Measurements from ENCODE around the gene CMPK2. TPM values are rescaled to one million over a fixed set of nuclear protein-coding genes. Genes with fewer than 3 reads are reported as not detected.

Gene CMPK2
- total and polyA plus RNA-seq, 9 of the 15 experiments (the other 6 are each of a cell fraction or from before 2014, with no cell fraction given): 2.6 to 10.5 (median 5.0) TPM

DNA sequence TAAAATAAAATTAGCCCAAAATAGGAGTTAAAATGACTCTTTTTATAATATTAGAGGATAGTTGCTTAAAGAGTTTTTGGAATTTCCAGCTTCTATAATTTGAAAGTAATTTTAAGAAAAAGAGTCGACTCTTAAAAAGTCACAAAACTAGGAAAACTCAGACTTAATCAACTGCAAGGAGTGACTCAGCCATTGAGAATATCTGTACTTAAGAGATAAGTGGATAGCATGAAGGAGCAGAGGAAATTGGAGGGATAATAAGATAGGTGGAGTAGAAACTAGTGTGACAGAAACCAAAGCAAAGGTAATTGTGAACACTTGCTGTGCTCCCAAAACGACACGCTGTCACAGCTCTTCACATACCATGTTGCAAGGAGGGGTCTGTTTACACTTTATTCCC is 20.3 kb upstream of the CMPK2 start (continued):
- TF ChIP-seq, protein P1, sequence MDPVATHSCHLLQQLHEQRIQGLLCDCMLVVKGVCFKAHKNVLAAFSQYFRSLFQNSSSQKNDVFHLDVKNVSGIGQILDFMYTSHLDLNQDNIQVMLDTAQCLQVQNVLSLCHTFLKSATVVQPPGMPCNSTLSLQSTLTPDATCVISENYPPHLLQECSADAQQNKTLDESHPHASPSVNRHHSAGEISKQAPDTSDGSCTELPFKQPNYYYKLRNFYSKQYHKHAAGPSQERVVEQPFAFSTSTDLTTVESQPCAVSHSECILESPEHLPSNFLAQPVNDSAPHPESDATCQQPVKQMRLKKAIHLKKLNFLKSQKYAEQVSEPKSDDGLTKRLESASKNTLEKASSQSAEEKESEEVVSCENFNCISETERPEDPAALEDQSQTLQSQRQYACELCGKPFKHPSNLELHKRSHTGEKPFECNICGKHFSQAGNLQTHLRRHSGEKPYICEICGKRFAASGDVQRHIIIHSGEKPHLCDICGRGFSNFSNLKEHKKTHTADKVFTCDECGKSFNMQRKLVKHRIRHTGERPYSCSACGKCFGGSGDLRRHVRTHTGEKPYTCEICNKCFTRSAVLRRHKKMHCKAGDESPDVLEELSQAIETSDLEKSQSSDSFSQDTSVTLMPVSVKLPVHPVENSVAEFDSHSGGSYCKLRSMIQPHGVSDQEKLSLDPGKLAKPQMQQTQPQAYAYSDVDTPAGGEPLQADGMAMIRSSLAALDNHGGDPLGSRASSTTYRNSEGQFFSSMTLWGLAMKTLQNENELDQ (CRISPR knock-in tag; IDR thresholded peaks at IDR 0.05; ENCODE audit: borderline replicate concordance): no peak
- TF ChIP-seq ZNF146 (CRISPR knock-in tag; IDR thresholded peaks at IDR 0.05; ENCODE audit: unreplicated experiment): no peak
- TF ChIP-seq TAF15 (IDR thresholded peaks at IDR 0.05; ENCODE audit: low read depth, low read length): no peak
- no peak for TF ChIP-seq POLR2H (tag; IDR thresholded peaks at IDR 0.05; ENCODE audit: low read depth)
- TF ChIP-seq NFRKB (IDR thresholded peaks at IDR 0.05; ENCODE audit: low read depth): no peak
- TF ChIP-seq CTBP1 (IDR thresholded peaks at IDR 0.05; ENCODE audit: borderline replicate concordance): peak; percentile 52
- TF ChIP-seq, protein P2, sequence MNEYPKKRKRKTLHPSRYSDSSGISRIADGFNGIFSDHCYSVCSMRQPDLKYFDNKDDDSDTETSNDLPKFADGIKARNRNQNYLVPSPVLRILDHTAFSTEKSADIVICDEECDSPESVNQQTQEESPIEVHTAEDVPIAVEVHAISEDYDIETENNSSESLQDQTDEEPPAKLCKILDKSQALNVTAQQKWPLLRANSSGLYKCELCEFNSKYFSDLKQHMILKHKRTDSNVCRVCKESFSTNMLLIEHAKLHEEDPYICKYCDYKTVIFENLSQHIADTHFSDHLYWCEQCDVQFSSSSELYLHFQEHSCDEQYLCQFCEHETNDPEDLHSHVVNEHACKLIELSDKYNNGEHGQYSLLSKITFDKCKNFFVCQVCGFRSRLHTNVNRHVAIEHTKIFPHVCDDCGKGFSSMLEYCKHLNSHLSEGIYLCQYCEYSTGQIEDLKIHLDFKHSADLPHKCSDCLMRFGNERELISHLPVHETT (CRISPR knock-in tag; conservative IDR thresholded peaks at IDR 0.05 in 1 of 2, IDR thresholded peaks at IDR 0.05 in 1 of 2): no peak
- TF ChIP-seq, protein P3, sequence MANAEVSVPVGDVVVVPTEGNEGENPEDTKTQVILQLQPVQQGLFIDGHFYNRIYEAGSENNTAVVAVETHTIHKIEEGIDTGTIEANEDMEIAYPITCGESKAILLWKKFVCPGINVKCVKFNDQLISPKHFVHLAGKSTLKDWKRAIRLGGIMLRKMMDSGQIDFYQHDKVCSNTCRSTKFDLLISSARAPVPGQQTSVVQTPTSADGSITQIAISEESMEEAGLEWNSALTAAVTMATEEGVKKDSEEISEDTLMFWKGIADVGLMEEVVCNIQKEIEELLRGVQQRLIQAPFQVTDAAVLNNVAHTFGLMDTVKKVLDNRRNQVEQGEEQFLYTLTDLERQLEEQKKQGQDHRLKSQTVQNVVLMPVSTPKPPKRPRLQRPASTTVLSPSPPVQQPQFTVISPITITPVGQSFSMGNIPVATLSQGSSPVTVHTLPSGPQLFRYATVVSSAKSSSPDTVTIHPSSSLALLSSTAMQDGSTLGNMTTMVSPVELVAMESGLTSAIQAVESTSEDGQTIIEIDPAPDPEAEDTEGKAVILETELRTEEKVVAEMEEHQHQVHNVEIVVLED (CRISPR knock-in tag; IDR thresholded peaks at IDR 0.05): no peak
- no peak for TF ChIP-seq NR1H2 (CRISPR knock-in tag; IDR thresholded peaks at IDR 0.05)
- TF ChIP-seq NFIC (IDR thresholded peaks at IDR 0.05): peak; percentile 63
- TF ChIP-seq ZNF76 (CRISPR knock-in tag; IDR thresholded peaks at IDR 0.05; ENCODE audit: borderline replicate concordance): no peak
- TF ChIP-seq GABPA (tag; conservative IDR thresholded peaks at IDR 0.05; ENCODE audit: low read depth): no peak
- no peak for TF ChIP-seq NFXL1 (CRISPR knock-in tag; IDR thresholded peaks at IDR 0.05)
- TF ChIP-seq DACH1 (IDR thresholded peaks at IDR 0.05; ENCODE audit: partially characterized antibody): no peak
- TF ChIP-seq PRPF4 (IDR thresholded peaks at IDR 0.05; ENCODE audit: insufficient read depth, low read depth, low read length, poor library complexity, severe bottlenecking): no peak
- no peak for TF ChIP-seq NR2C2 (CRISPR knock-in tag; IDR thresholded peaks at IDR 0.05)
- no peak for TF ChIP-seq NR2C2 (tag; IDR thresholded peaks at IDR 0.05)
- TF ChIP-seq, protein P4, sequence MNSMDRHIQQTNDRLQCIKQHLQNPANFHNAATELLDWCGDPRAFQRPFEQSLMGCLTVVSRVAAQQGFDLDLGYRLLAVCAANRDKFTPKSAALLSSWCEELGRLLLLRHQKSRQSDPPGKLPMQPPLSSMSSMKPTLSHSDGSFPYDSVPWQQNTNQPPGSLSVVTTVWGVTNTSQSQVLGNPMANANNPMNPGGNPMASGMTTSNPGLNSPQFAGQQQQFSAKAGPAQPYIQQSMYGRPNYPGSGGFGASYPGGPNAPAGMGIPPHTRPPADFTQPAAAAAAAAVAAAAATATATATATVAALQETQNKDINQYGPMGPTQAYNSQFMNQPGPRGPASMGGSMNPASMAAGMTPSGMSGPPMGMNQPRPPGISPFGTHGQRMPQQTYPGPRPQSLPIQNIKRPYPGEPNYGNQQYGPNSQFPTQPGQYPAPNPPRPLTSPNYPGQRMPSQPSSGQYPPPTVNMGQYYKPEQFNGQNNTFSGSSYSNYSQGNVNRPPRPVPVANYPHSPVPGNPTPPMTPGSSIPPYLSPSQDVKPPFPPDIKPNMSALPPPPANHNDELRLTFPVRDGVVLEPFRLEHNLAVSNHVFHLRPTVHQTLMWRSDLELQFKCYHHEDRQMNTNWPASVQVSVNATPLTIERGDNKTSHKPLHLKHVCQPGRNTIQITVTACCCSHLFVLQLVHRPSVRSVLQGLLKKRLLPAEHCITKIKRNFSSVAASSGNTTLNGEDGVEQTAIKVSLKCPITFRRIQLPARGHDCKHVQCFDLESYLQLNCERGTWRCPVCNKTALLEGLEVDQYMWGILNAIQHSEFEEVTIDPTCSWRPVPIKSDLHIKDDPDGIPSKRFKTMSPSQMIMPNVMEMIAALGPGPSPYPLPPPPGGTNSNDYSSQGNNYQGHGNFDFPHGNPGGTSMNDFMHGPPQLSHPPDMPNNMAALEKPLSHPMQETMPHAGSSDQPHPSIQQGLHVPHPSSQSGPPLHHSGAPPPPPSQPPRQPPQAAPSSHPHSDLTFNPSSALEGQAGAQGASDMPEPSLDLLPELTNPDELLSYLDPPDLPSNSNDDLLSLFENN (IDR thresholded peaks at IDR 0.05; ENCODE audit: low read depth in 2 of 2, low read length in 2 of 2): no peak

Data from K562 (cell line).